ENCODE results near the gene SLX4. TPM values are rescaled to one million over a fixed set of nuclear protein-coding genes. Genes with fewer than 3 reads are reported as not detected.

Gene SLX4
- total RNA-seq, 1 donor from 2014 or later = 5.5 TPM

DNA sequence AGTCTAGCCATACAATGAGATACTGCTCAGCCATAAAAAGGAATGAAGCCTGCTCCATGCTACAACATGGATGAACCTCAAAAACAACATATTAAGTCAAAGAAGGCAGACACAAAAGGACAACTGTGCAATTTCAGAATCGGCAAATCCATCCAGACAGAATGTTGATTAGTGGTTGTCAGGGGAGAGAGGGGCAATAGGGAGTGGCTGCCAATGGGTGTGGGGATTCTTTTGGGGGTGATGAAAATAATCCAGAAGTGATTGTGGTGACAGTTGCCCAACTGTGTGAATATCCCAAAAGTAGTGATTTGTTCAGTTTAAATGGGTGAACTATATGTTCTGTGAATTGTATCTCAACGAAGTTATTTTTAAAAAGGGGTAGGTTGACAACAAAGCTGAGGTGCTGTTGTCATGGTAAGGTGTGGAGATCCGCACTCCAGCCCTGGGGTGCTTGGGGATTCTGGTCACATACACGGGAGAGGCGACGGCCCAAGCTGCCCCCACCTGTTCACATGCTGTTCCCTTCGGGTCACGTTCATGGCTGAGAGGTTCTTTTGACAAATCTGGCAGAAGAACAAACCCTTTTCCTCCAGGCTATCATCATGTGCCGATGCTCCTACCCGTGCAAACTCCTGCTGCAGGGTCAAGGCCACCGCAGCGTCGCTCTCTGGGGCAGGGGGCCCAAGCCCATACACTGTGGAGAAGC is 9.6 kb downstream of the SLX4 start:
- no peak for DNase-seq (ENCODE audit: low read depth)

DNA sequence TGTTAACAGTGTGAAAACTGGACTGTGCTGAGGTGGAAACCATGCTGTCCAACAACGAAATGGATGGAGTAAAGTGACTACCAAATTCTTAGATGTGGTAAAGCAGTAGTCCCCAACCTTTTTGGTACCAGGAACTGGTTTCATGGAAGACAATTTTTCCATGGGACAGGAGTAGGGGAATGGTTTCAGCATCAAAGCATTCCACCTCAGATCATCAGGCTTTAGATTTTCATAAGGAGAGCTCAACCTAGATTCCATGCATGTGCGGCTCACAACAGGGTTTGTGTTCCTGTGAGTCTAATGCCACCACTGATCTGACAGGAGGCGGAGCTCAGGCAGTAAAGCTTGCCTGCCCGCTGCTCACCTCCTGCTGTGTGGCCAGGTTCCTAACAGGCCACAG is 11.5 kb downstream of the SLX4 start:
- DNase-seq (ENCODE audit: low read depth) = no peak

DNA sequence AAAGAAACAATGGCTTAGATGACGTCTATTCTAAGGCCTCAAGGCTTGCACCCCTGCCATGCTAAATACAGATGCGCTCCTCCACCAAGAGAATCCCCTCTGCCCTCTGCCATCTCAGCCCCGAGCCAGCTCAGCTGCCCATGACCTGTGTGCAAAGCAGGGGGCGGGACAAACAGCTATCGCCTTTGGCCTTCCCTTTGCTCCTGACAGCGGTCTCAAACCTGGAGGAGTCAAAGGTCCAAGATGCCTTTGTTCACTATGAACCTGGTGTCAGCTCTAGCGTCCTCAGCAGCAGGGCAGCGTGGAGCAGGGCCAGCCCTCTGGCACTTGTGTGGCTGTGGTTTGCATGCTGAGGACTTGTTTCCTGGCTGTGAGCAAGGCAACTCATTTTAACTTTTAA is 12.3 kb downstream of the SLX4 start:
- no peak for DNase-seq (ENCODE audit: low read depth)

DNA sequence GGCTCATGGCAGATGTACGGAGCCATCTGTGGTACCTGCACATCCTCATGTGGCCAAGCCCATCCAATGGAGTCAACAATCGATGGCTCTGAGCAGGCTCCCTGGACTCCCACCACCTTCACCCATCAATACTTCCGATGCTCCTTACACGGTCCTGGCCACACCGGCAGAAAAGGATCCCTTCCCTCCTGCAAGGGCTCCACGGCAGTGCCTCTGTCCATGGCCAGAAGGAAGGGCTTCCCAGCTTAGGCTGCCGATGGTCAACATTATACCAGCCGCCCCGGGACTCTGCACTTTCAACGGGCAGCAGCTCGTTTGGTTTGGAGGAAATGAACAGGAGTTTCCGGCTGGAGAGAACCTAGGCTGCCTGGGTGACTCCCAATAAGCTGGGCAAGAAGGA is 13.2 kb downstream of the SLX4 start:
- DNase-seq (ENCODE audit: low read depth) = no peak

DNA sequence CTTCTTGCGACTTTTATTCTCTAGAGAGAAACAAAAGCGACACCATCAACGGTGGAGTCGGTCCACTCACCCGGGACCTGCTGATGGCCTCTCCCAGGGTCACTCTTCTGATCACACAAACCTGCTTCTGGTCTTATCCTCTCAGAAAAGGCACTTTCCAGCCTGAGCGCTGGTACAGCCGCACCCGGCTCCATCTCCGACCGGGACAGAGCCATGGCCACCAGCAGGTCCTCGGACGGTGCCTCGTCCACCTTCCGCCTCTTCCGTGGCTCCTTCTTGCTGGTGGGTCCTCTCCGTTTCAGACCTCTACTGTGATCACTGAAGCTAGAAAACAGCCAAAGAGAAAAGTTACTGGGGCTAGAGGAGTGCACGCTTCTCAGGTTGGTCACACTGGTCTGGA is 13.7 kb downstream of the SLX4 start:
- DNase-seq (ENCODE audit: low read depth) = no peak

DNA sequence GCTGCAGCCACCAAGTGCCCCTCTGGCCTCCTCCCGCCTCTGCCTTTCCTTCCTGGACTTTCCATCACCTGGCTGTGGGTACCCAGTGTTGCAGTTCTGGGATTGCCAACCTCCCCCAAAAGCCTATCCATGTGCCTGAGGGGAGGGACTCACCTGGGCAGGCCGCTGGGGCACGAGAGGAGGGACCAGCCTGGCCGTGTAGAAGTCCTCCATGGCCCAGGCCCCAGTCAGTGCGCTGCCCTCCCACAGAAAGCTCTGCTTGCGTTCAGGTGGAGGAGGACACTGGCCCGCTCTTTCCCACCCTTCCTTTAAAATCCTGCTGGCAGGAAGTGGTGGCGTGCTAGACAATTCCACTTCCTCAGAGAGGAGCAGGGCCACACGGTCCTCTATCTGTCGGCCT is 14.2 kb downstream of the SLX4 start:
- no peak for DNase-seq (ENCODE audit: low read depth)

DNA sequence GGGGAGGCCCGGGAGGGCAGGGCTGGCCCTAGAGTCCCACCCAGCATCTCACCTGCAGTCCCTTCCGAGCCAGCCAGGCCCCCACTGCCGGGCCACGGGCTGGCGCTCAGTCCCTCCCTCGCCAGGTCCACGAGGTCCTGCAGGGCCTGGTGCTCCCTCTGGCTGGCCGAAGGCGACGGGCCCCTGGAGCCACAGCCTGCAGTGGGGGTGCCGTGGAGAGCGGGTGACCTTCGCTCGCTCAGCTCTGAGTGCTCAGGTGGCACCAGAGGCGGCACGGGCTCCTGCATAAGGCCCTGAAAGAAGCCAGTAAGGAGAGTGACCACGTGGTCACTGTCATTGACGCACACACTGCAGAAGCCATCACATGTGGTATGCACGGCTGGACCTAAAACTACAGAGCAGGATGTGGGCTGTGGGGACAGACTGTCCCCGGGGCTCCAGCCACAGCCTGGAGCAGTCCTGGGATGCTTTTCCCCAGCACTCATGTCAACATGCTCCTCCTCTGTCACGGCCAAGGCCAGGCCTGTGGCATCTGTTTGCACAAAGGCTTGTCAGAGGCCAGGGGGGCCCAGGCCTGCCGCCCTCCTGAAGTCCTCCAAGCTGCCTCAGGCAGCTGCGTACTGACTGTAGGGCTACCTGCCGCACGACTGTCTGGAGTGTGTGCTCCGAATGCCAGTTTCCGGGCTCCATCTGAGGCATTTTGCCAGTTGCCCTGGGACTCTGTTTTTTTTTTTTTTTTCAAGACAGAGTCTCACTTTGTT is 15.1 kb downstream of the SLX4 start:
- DNase-seq (ENCODE audit: low read depth) = no peak

DNA sequence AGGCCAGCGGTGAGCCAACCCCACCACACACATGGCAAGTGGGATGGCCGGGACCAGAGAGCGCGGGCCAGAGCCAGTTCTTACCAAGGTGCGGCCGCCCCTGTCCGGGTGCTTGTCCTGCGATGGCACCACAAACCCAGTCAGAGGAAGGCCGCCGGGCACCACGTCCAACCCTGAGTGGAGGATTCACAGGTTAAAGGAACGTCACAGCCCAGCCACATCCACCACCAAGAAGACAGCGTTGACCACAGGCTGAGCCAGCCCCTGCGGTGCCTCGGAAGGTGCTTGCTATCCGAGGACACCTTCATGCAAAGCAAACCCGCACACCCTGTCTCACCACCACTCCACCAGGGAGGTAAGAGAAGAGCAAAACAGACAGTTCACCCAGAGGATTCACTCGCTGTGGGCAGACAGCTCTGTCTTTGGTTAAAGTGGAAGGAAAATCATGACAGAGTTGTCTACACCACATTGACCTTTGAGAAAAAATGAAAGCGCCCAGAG is 15.8 kb downstream of the SLX4 start:
- no peak for DNase-seq (ENCODE audit: low read depth)

DNA sequence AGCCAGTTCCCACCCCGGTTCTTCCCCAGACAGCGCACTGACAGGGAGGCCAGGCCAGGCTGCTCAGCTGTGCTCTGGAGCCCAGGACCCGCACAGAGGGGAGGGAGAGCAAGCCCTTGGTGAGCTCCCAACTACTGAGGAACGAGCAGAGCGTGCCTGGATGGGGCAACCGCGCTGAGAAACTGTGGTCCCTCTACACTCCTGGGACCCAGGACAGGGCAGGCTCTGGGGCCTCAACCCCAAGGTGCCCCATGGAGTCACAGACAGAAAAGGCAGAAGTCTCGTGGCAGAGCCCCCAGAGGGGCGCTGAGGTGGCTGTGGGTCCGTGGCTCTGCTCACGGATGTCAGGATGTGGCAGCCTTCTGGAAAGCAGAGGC is 16.3 kb downstream of the SLX4 start:
- no peak for DNase-seq (ENCODE audit: low read depth)

DNA sequence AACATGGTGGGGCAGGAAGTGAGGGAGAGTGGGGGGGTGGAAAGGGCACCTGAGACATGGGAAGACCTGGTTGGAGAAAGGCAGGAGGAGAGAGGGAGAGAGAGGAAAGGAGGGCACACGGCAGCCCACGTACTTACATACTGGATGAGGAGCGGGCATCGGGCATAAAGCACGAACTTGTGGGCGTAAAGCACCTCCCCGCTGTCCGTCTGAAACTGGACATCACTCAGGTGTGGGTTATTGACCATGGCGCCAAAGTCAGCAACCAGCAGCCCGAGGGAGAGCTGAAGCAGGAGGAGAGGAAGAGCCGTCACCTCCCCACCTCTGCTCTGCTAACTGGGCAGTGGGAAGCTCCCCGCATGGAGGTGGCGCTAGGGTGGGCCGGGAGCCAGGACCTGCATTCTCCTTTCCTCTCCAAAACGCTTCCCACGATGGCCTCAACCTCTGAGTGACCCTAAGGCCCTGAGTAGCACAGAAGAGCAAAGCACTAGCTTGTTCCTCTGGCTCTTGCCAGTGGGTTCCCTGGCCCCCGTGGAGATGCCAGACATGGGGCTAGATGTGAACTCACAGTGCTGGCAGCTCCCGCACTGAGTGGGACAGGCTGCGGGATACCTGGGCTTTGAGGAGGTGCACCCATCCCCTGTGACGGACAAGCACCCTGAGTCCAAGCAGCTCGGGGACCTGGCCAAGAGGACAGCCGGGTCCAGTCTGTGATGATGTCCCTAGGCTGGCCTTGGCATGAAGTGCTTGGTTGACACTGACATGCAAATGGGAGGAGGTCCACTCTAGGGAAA is 16.9 kb downstream of the SLX4 start:
- DNase-seq (ENCODE audit: low read depth) = no peak

DNA sequence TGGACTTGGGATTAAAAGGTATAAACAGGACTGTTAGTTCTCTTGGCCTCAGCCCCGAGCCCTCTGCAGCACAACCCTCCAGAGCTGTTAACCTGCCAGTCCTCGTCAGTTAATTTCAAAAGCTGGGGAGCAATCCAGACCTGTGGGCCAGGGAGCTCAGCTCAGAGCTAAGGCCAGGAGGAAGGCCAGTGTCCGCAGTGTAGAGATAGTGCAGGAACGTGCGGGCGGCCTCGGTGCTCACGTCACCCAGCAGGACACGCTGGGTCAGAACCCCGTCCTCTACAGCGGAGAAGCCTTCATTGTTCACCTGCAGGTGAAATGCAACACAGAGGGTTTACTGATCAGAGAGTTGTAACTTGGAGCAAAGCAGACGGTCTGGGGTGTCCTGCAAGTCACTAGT is 18.8 kb downstream of the SLX4 start:
- no peak for DNase-seq (ENCODE audit: low read depth)

DNA sequence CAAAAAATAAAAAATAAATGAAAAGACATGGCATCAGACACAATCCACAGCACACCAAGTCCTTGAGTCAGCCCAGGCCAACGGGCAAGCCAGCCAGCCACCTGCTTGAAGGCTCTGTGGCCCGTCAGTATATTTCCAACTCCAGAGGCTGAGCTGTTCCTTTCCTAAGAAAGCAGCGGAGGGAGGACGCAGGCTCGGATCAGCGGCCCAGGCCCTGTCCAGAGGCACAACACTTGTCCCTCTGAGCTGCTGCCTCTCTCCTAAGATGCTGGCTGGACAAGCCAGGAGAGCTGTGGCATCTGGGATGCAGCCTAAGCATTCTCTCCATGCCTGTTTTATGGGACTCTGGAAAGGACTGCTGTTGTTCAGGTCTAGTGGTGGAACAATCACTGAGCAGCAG is 19.4 kb downstream of the SLX4 start:
- no peak for DNase-seq (ENCODE audit: low read depth)

DNA sequence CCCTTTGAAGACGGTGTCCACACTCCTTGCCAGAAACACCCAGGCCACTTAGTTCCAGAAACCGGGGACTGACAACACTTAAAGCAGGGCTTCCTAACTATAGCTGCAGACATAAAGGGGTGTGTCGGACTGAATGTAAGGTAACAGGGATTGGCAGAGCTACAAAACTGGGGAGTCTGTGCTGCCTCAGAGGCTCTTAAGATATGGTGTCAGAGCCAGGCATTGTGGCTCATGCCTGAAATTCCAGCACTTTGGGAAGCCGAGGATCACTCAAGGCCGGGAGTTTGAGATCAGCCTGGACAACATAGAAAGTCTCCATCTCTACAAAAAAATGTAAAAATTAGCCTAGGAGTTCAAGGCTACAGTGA is 20.0 kb downstream of the SLX4 start:
- no peak for DNase-seq (ENCODE audit: low read depth)

DNA sequence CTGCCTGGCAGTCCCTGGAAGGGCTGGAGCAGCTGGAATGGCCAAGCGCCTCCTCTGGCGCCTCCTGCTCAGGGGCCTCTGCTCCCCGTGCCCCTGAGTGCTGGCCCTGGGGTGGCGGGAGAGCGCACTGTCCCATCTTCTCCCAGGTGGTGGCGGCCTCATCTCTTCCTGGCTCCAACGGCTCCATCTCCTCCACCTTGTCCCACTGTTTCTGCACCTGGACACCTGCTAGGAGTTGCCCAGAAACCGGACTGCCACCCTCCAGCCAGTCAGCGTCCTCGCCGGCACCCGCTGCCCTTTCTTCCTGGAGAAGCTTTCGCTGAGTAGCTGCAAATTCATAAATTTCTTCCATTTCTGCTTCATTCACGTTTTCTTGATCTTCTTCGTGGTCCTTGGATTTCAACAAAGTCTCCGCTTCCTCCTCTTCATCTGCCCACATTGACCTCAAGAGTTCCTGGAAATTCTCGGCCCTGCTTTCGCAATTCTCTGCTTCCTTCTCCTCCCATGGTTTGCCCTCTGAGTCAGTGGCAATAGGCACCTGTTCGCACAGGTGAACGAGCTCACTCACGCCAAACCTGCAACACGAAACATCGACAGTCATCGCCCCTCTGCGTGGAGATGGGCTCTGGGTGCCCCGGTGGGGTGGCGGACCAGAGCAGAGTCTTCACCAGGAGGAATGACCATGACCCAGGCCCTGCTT is 20.5 kb downstream of the SLX4 start:
- no peak for DNase-seq (ENCODE audit: low read depth)

DNA sequence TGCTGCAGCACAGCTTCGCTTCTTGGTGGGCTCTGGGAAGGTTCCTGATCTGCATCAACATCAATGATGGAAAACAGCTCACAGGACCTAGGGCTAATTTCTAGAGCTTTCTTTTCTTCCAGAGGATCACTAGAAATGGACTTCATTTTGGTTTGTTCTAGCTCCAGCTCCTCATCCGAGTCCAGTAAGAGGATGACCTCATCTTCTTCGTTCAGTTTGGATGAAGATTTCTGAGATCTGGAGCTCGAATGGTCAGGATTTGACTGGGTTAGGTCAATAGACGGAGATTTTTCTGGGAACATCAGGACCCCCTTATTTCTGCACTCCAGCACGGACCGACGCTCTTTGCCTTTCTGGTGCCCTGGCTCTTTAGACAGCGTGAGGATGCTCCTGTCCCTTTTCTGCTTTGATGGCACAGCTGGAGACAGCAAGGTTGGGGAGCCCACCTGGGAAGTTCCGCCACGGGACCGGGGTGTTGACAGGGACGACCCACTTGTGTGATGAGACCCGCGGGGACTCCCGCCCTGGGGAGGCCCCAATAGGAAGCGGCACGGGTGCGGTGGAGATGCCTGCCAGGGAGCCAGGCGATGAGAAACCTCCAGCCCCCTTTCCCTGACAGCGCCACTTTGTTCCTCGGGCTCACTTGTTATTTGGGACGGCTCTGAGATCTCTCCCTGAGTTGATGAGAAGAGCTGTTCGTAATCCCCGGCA is 21.3 kb downstream of the SLX4 start:
- no peak for DNase-seq (ENCODE audit: low read depth)

DNA sequence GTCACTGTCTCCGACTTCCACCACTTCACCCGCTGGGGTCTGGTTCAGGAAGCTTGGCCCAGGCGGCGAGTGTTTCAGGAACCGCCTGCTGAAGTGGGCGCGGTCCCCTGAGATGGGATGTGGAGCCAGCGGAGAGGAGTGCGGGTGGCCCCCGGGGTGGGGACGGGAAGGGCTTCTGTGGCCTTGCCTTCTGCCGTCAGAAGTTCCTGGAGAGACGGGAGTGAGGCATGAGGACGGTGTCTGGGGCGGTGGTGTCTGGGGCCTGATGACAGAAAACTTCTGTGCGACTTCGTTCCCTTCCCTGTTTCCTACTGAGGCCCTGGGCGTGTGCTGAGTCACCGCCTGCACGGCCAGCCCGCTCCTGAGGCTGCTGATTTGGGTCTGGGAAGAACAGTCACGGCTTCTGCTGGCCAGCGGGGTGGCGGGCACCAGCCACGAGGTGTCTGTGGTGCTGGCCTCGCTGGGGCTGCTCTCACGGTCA is 21.9 kb downstream of the SLX4 start:
- DNase-seq (ENCODE audit: low read depth) = no peak

DNA sequence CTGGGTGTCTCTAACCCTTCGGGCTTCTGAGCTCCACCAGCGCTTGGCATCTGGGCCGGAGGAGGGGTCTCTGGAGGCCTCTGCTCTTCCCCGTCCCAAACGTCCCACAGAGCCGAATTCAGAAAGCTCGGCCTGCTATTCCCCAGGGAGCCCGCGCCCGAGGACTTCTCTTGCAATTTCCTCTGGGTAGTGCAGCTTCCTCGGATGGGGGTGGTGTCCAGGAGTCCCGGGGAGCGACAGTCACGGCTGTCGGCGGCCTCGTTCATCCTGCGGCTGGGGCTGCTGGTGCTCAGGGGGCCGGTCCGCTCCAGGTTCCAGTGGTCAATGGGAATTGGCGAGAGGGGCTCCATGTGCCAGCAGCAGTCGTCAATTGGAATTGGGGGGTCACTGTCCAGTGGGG is 22.4 kb downstream of the SLX4 start:
- DNase-seq (ENCODE audit: low read depth) = no peak

DNA sequence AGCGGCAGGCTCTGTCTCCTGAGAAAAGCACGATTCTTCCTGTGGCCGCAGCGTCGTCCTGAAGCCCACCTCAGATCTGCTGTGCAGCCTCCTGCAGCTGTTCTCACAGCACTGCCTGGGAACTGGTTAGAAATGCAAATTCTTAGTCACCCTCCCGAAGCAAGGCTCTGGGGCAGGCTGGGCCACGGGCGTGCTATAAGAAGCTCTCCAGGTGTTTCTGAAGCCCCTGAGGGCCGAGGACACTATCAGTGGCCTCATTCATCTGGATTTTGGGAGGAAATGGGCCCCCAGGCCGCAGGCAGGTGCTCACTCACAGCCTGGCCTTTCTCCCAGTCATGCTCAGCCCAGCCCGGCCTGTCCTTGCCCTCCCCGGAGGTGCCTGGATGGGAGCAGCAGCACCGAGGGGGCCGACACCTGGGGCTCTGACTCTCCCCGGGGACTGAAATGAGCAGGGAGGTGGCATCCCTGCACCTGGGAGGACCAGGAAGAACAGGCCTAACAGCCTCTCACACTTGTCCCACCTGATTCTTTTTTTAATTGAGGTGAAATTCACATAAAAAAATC is 23.8 kb downstream of the SLX4 start:
- no peak for DNase-seq (ENCODE audit: low read depth)

DNA sequence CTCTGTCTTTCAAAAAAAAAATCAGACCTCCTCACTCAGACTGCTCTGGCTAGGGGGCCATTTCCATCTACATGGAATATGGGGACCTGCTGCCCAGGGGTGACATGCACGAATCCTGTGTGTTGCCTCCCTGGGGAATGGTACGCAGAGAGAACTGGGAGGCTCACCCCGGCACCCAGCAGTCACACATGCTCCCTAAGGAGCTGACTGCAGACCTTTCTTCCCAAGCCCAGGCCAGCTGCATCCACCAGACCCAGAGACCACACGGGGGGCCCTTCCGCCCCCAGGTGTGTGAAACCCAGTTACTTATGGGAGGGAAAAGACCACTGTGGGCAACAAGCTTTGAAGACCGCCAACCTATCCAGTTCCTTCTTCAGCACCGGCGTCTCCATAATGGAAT is 27.0 kb downstream of the SLX4 start:
- no peak for DNase-seq (ENCODE audit: low read depth)

DNA sequence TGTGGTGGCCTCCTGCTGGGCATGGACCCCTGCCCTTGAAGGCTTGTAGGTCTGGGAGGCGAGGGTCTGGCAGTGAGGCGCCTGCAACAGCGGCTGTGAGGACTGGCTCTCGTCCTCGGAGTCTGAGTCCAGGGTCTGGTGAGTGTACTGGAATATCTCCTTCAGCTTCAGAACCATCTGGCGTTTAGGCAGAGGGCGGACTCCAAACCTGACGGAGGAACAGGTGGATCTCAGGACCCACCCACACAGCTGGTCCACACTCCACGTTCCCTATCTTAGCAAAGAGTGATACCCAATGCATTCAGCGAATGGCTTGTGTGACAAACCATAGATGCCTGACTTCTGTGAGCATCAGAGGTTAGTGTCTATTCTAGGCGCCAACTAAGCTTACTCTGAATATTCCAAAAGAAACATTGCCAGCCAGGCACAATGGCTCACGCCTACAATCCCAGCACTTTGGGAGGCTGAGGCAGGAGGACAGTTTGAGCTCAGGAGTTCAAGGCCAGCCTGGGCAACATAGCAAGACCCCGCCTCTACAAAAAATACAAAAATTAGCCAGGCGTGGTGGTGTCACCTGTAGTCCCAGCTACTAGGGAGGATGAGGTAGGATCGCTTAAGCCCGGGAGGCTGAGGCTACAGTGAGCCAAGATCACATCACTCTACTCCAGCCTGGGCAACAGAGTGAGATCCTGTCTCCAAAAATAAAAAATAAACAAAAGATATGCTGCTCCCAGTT is 27.9 kb downstream of the SLX4 start:
- DNase-seq (ENCODE audit: low read depth) = no peak
